Mesenteric fat pad (tissue), 1 donor: Measurements from ENCODE around the gene MERTK. TPM values are rescaled to one million over a fixed set of nuclear protein-coding genes. Genes with fewer than 3 reads are reported as not detected.
"Not testable (repeated sequence)": the region's sequence is repeated elsewhere in the genome, so short reads cannot be mapped to it uniquely, and the experiment has no call there.

Source experiments
- DNase-seq: peaks from one replicate; pipeline ENCODE4 v3.0.0-alpha.2; 2020; ENCODE audit warnings: low spot score
- total RNA-seq: library from RNA; stranded (reverse); fragmentation: NEBNext Ultra II Directional; extraction: Animal tissue kit (Norgen Biotek cat#: 25700); gene quantifications from one replicate; pipeline ENCODE4 v1.2.1, GENCODE V29; 2021
- donor health status: DM: yes; HTN: yes; CAD: no.

Gene MERTK
- total RNA-seq, 1 donor from 2014 or later, result 47.0 TPM

GRCh38 chr2:112007493-112007892 is 109.1 kb downstream of the MERTK start:
- DNase-seq, result no peak

DNA sequence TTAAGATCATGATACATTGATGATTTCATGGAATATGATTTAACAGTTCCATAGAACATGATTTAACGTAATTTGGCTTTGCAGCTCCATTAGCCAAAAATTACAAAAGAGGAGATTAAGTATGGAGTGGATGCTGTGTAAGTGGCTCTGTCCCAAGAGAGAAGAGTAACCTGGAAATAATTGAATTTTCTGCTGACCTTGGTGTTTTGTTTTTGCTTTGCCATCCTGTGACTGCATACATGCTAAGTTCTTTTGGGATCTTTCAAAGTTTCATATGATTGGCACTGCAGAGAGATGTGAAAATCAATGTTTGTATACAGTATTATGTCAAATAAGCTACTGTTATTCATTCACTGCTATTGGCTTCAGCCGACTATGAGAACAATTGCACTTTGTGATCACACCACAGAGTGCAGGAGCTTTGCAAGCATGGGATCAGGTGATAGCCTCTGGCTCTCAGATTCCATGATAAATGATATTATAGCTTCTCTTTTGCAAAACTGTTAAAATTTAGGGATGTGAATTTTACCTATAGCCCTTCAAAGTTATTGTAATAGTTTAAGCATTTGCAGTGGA is 110.6 kb downstream of the MERTK start:
- no peak for DNase-seq

GRCh38 chr2:112010751-112011150 is 112.3 kb downstream of the MERTK start:
- DNase-seq, result no peak

DNA sequence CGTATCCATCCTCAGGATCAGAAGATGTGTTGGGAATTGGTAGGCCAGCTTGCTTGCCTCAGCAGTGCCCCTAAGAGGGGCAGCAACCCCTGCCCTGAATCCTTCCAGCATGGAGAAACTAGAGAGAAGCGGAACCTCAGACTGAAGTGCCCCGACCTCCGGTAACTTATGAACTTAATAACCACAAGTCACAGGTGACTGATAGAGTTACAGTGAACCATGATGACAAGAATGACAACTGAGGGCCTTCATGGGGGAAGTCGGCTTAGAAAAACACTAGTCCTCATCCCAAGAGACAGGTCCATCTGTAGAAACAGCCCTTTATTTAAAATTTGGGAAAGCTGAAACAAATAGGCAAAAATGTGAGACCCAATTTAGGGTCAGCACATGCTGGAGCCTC is 114.1 kb downstream of the MERTK start:
- DNase-seq, result no peak

DNA sequence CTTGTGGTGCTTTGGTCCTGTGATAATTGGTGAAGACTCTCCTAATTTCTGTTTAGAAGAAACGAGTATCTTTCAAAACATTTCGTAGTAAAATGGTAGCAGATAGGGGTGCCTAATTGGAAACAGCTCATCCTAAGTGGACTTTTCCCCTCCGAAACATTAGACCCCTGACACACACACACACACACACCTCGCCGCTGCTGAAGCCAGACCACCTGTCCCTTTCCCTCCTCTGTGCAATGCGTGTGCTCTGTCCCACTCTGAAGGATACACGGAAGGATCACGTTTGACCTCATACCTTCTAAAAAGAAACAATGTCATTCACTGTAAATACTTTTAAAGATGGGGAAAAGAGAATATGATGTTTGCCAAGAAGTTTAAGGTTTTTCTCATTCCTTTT is 120.4 kb downstream of the MERTK start:
- DNase-seq, result no peak

DNA sequence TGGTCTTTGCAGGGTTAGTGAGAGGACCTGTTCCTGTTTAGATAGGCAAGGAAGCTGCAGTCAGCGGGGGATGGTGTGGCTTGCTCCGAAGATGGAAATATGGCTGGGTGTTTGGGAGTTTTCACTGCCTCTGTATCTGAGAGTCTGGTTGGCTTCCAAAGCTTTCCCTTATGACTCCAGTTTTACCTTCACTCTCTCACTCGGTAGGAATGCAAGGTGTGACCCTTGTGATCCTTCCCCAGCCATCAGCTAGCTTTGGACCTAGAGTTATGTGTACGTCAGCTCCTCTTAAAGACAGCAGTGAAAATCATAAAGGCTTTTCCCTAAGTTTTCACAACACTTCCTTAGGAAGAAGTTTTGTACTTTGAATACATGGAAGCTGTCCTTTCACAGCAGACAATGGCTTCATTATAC is 121.2 kb downstream of the MERTK start:
- no peak for DNase-seq

GRCh38 chr2:112020561-112020960 is 122.2 kb downstream of the MERTK start:
- DNase-seq, result no peak

DNA sequence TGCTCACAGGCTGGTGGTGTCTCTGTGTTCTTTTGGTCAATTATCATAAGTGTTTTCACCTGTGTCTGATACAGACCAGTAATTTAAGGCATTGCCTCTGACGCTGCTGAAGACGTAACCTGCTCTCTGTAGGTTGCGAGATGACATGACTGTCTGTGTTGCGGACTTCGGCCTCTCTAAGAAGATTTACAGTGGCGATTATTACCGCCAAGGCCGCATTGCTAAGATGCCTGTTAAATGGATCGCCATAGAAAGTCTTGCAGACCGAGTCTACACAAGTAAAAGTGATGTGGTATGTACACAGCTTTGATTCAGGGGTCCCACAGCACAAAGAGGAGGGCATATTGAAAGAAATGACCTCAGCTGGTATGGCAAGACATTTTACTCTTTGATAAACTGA is 122.9 kb downstream of the MERTK start:
- no peak for DNase-seq

DNA sequence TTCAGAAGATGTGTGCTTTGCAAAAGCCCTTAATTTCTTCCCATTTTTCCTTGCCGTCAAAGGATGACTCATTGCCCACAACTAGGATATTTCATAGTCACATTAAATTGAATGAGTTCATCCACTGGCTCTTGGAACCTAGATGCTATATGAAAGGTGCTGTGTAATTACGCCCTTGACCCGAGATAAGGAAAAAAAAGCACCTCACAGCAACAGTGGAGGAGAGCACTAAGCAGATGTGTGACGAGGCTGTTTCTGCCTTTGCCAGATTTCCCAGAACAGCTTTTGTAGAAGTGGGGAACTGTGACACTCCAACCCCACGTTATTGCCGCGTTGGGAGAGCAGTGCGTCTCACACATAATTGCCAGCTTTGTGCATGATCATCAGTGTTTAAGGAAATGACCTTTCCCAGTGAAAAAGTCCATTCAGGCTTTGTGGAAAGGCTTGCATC is 123.4 kb downstream of the MERTK start:
- no peak for DNase-seq

- no peak for DNase-seq
These were observed 125.3 kb downstream of the MERTK start for GRCh38 chr2:112023707-112024106.

- no peak for DNase-seq
These were observed 125.8 kb downstream of the MERTK start for GRCh38 chr2:112024231-112024630.

- DNase-seq, result no peak
These were observed 126.6 kb downstream of the MERTK start for GRCh38 chr2:112024896-112025491.

GRCh38 chr2:112026509-112026908 is 128.1 kb downstream of the MERTK start:
- DNase-seq, result no peak

DNA sequence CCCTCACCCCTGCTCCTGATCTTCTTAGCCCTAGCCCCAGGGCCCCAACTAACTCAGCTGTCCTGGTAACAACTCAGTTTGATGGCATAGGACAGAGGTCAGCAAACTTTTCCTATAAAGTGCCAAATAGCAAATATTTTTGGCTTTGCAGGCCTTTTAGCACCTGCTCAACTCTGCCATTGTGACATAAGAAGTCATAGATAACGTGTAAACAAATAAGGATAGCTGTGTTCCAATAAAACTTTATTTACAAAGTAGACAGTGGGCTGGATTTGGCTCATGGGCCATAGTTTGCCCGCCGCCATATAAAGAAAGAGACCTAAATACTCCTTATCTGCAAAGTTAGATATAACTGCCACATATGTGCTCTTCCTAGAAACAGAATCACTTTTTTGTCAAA is 129.4 kb downstream of the MERTK start:
- DNase-seq, result no peak

DNA sequence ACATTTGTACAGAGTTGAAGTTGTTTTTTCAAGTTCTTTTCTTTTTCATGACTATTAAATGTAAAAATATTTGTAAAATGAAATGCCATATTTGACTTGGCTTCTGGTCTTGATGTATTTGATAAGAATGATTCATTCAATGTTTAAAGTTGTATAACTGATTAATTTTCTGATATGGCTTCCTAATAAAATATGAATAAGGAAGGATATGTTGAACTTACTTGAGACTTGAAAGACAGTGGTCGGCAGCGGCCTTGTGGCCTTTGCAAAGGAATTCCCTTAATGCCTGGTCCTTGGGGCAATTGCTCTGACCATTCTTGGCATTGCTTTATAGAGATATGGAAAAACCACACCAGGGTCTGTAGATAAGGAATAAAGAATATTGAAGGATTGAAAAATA is 130.8 kb downstream of the MERTK start:
- DNase-seq, result no peak

DNA sequence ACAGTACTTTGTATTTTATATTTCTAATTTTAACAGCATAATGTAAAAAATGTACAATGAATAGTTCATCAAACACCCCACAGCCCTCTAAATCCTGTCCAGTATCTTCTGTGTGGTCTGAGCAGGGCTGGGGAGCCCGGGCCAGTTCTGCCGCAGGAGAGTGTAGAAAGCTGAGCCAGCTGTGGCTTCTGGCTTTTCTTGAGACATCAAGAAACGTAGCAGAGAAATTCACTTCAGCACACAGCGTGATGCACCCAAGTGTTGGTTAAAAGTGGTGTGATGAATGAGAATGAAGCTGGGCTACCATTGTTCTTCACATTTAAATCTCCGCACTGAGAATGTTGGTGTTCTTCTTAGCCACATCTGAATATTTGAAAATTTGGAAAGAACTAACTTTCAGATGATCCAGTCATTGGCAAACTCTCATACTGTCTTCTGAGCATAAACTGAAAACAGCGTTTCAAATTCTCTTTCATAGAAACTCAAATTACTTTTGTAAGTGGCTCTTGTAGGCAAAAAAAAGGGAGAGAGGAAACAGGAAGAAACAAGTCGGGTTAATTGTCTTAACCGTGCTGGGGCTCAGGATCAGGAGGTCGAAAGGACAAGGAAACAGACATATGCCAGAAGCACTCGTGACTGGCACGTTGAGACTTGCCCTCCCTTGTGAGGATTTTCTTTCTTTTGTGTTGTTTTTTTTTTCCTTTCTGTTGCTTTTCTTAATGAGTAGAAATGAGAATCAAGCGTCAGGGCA is 133.2 kb downstream of the MERTK start:
- no peak for DNase-seq

DNA sequence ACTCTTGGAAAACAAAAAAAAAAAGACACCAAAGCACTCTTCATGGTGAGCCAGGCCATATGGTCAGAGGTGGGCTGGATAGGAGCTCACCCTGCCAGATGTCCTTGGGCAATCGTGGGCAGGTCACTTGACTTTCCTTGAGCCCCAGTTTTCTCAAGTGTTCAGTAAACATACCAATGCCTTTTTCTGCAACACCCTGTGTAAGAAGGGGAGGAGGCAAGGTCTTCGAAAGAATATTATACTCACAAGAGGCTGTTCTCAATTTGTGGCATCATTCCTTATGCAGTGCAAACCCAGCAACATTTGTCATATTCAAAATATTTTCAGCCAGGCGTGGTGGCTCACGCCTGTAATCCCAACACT is 133.8 kb downstream of the MERTK start:
- DNase-seq, result no peak

- DNase-seq, result no peak
These were observed 134.5 kb downstream of the MERTK start for GRCh38 chr2:112032689-112033465.

GRCh38 chr2:112033600-112033999 is 135.2 kb downstream of the MERTK start:
- DNase-seq, result no peak

DNA sequence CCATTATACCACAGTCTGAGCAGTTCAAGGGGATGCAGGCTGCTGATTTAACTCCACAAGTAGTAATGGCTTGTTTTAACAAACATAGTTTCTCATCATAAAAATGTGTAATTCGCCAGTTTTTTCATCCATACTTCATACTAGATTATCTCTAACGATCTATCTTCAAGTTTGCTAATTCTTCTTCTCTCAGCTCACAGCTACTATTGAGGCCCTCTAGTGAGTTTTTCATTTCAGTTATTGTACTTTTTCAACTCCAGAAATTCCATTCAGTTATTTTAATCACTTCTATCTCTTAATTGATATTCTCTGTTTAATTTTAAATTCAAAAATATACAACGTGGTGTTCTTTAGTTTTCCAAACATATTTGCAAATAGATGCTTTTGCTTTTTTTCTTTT is 136.5 kb downstream of the MERTK start:
- no peak for DNase-seq

DNA sequence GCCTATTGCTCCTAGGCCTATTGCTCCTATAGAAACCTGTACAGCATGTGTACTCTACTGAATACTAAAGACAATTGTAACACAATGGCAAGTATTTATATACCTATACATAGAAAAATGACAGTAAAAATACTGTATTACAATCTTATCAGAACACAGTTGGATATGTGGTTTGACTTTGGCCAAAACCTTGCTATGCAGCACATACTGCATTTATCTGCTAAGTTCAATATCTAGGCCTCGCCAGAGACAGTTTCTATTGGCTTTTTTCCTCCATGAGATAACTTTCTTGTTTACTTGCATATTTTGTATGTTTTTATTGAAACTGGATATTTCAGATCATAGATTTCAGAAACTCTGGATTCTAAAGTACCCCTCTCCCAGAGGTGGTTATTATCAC is 137.4 kb downstream of the MERTK start:
- DNase-seq, result no peak

- DNase-seq, result not testable (repeated sequence)
These were observed 141.1 kb downstream of the MERTK start for GRCh38 chr2:112039556-112039955.
